DOHH2 (cell line): ENCODE data around the gene RPL39.

Experiments
- EZH2phosphoT487 ChIP-seq: fragments of 200-600 bp; sonication (generic); IDR thresholded peaks from 2 replicates; pipeline ENCODE4 v1.6.1; 2017; ENCODE audit warnings: borderline replicate concordance, mild to moderate bottlenecking, antibody characterized with exemption, low read length, moderate library complexity, mixed read lengths
- TF ChIP-seq, protein P1 (sequence below): fragments of 200-600 bp; sonication (generic); IDR thresholded peaks from one replicate; pipeline ENCODE4 v1.5.1; 2014; ENCODE audit warnings: antibody characterized with exemption, mild to moderate bottlenecking, low read depth, low read length; ENCODE audit not compliant: poor library complexity, severe bottlenecking

DNA sequence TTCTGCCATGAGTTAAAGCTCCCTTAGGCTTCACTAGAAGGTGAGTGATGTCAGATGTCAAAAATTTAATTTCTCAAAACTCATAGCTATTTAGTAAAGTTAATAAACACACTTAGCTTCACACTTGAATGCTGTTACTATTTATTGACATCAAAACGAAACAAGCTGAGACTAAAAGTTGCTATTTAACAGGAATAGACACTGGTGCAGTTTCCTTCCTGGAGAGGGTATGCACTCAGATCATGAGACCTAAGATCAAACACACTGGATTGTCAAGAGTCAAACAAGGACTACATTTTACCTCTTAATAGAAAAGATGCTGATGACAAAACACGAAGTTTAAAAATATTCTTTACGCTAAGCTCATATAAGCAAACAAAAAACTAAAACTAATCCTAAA, 42.5 kb upstream of the RPL39 start:
- TF ChIP-seq, protein P1, sequence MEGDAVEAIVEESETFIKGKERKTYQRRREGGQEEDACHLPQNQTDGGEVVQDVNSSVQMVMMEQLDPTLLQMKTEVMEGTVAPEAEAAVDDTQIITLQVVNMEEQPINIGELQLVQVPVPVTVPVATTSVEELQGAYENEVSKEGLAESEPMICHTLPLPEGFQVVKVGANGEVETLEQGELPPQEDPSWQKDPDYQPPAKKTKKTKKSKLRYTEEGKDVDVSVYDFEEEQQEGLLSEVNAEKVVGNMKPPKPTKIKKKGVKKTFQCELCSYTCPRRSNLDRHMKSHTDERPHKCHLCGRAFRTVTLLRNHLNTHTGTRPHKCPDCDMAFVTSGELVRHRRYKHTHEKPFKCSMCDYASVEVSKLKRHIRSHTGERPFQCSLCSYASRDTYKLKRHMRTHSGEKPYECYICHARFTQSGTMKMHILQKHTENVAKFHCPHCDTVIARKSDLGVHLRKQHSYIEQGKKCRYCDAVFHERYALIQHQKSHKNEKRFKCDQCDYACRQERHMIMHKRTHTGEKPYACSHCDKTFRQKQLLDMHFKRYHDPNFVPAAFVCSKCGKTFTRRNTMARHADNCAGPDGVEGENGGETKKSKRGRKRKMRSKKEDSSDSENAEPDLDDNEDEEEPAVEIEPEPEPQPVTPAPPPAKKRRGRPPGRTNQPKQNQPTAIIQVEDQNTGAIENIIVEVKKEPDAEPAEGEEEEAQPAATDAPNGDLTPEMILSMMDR, result no peak
- no peak for TF ChIP-seq EZH2phosphoT487
